Adipose tissue (tissue), 3 donors: ENCODE results near the gene SOX14. TPM values are rescaled to one million over a fixed set of nuclear protein-coding genes. Genes with fewer than 3 reads are reported as not detected.

Source experiments
- H3K27ac ChIP-seq: one replicate; pipeline ENCODE4 v1.5.1; 2013; ENCODE audit warnings: low read depth, low read length
- WGBS, 3 donors: extraction: QIAGEN DNeasy Blood & Tissue Kit; methylation state at CpG; one replicate each; pipeline ENCODE4 v1.1.7; 2013; 5-methylcytosine and 5-hydroxymethylcytosine counted together
- polyA plus RNA-seq, 3 donors: library from polyadenylated mRNA; stranded (reverse); fragments of 200-250 nt; gene quantifications; one replicate each; pipeline ENCODE4 v1.2.3, GENCODE V29; 2013
- donor health status: healthy with polysubstance abuse.
- donor health status: Bipolar disorder and iron deficiency.
- donor health status: healthy.

The SOX14 gene
- polyA plus RNA-seq, 3 donors: not detected

DNA sequence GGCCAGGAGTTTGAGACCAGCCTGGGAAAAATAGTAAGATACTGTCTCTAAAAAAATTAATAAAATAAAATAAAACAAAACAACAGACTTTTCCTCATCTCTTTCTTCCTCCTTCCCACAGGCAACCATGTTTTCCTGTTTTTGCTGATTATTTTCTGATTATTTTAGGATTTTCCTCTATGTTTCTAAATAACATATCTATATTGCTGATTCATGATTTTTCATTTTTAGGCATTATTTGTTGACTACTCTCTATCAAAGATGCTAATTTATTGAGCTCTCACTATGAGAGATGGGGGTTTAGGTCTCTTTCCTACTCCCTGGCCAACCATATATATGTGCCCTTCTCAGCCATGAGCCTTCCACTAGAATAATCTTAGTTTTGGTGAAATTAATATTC is 45.4 kb downstream of the SOX14 start:
- no peak overlapping the region for H3K27ac ChIP-seq

DNA sequence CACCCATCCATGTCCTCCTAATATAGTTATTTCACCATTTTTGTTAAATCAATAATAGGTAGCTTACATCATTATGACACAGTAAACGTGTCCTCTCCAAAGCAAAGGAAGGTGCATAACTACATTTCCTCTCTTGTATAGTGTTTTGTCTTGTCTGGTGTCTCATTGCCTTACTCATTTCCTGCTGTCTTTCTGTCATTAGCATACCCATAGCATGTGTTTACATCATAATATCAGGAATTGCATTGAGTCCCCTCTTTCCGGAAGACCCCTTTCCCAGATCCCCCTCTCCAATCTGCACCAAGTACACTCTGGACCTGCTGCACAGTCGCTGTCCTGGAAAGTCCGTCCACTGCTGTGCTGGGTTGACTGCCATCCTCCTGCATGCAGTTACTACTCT is 47.9 kb downstream of the SOX14 start:
- H3K27ac ChIP-seq: no peak overlapping the region
- 31 to 35% (median 32%) methylated on average over 4 of the region's 4 CpGs for WGBS, 3 donors

DNA sequence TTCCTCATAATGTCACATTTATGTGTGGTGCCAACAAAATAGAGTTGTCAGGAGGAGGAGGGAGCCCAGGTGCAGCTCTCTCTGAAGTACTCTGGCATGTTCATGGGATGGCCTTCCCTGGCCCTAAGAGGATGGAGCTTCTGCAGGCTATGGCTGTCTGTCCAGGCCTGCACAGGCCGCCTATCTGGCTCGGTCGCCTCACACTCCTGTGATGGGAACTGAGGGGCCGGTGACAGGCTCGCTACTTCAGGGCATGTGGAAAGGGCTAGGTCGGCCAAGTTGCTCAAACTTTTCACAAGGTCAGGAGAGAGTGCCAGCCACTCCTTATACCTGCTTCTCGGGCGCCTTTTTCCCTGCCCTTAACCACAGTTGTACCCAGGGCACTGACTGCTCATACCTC is 51.1 kb downstream of the SOX14 start:
- no peak overlapping the region for H3K27ac ChIP-seq
- WGBS, 3 donors: 82 to 93% (median 92%) methylated on average over 8 of the region's 8 CpGs

Other genes with a start within 250 kb of the SOX14 start
- 10 to 100 TPM in 1 of 3 donors, 1 to 10 TPM in 1, under 1 TPM in 1; 0.38 to 32.5 (median 5.6) TPM for gene CLDN18, start 245.8 kb downstream of the SOX14 start, polyA plus RNA-seq